Natural killer cell (primary cell): Measurements from ENCODE around the gene OR11G2. TPM values are rescaled to one million over a fixed set of nuclear protein-coding genes. Genes with fewer than 3 reads are reported as not detected.
"Not testable (repeated sequence)": the region's sequence is repeated elsewhere in the genome, so short reads cannot be mapped to it uniquely, and the experiment has no call there.

Source experiments
- ATAC-seq, 3 donors: fragments of 150-1000 bp in 2 of 3; fragments of 200-7000 bp in 1 of 3; cut with Tn5 transposase; 1 replicate in 1 of 3; 2 replicates in 2 of 3; pipeline ENCODE4 v1.10.0; 2021; ENCODE audit warnings: mild to moderate bottlenecking in 2 of 3, moderate library complexity in 2 of 3
- DNase-seq, 2 donors: peaks; one replicate each; pipeline versions ENCODE4 v3.0.0 to v3.0.0-alpha.2; 2013 to 2021; ENCODE audit warnings: mixed read lengths in 1 of 2
- H3K27ac ChIP-seq: one replicate; pipeline ENCODE4 v1.5.1; 2013; ENCODE audit warnings: mild to moderate bottlenecking, low read length
- H3K27me3 ChIP-seq: one replicate; pipeline ENCODE4 v1.6.1; 2013; ENCODE audit warnings: low read length; ENCODE audit not compliant: control insufficient read depth, insufficient read depth
- H3K36me3 ChIP-seq: one replicate; pipeline ENCODE4 v1.6.1; 2013; ENCODE audit warnings: low read length; ENCODE audit not compliant: control insufficient read depth, insufficient read depth
- H3K4me1 ChIP-seq: one replicate; pipeline ENCODE4 v1.6.1; 2013; ENCODE audit warnings: low read length; ENCODE audit not compliant: control insufficient read depth, insufficient read depth
- H3K4me3 ChIP-seq: one replicate; pipeline ENCODE4 v1.5.1; 2013; ENCODE audit warnings: low read length
- H3K9me3 ChIP-seq: one replicate; pipeline ENCODE4 v1.6.1; 2013; ENCODE audit warnings: low read length; ENCODE audit not compliant: control insufficient read depth, insufficient read depth
- H3K27ac Mint-ChIP-seq, 2 donors: one replicate each; pipeline ENCODE4 v1.8.0; 2022; ENCODE audit warnings: mild to moderate bottlenecking in 2 of 2, mixed read lengths in 2 of 2, moderate library complexity in 1 of 2
- H3K27me3 Mint-ChIP-seq, 2 donors: one replicate each; pipeline ENCODE4 v1.8.0; 2022; ENCODE audit warnings: low read depth in 2 of 2, mixed read lengths in 2 of 2
- H3K36me3 Mint-ChIP-seq: one replicate; pipeline ENCODE4 v1.8.0; 2022; ENCODE audit warnings: mixed read lengths
- H3K4me1 Mint-ChIP-seq, 2 donors: one replicate each; pipeline ENCODE4 v1.8.0; 2022; ENCODE audit warnings: mixed read lengths in 2 of 2
- H3K4me3 Mint-ChIP-seq: one replicate; pipeline ENCODE4 v1.8.0; 2022; ENCODE audit warnings: mild to moderate bottlenecking, moderate library complexity, mixed read lengths
- H3K9me3 Mint-ChIP-seq, 2 donors: one replicate each; pipeline ENCODE4 v1.8.0; 2022; ENCODE audit warnings: mixed read lengths in 2 of 2
- CTCF ChIP-seq: fragments of 200-600 bp; IDR thresholded peaks from one replicate; pipeline ENCODE4 v1.8.0; 2022; ENCODE audit warnings: antibody characterized with exemption
- WGBS: methylation state at CpG from one replicate; pipeline ENCODE4 v1.1.7; 2013; ENCODE audit warnings: missing lambda C conversion rate; ENCODE audit not compliant: insufficient coverage; 5-methylcytosine and 5-hydroxymethylcytosine counted together
- intact Hi-C: fragments of 100-400 bp; cut with micrococcal nuclease; formaldehyde crosslinking; loops from one replicate; pipeline ENCODE4 v1.14.2; 2022
- total RNA-seq, 4 donors: library from RNA; stranded (reverse); fragments of 120-200 nt in 1 of 4; gene quantifications; one replicate each; pipeline versions ENCODE4 v1.2.3 to v1.2.4, GENCODE V29; 2013 to 2022

OR11G2 gene
- total RNA-seq, 3 donors from 2014 or later (not counting 1 experiment from before 2014, with no cell fraction given), result not detected

DNA sequence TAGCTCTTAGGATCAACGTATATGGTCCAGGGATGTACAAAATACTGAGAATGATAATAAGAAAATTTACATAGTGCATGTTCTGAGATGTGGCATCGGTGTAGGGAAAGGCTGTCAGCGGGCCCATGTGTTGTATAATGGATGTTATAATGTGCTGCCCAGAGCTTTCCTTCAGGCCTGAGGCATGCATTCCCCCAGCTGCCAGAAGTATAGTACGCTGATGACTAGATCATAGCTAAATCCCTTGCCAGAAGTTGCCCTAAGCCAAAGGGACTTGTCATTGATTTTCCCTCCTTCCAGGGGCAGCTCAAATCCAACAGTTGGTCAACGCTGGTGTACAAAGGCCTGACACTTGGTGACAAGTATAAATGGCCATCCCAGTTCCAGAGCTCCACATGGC is 6.5 kb upstream of the OR11G2 start:
- WGBS, result 74% methylated on average over 5 of the region's 5 CpGs
- H3K27ac Mint-ChIP-seq, result no peak overlapping the region
- TF ChIP-seq CTCF, result no peak

GRCh38 chr14:20191396-20191795 is 700 bp downstream of the OR11G2 start:
- no peaks in the 10 kb centered on the region for H3K4me1 ChIP-seq
- no peaks in the 10 kb centered on the region for H3K36me3 ChIP-seq
- Mint-ChIP-seq H3K4me3 (no peak overlapping the region), H3K36me3 (no peaks in the 10 kb centered on the region), H3K9me3 (peaks cover 0 to 2% of the 10 kb centered on the region in 2 donors), H3K4me1 (no peaks in the 10 kb centered on the region), H3K27me3 (peaks cover 0 to 8% of the 10 kb centered on the region in 2 donors), H3K27ac (no peak overlapping the region)
- no peak for ATAC-seq
- intact Hi-C loops, result no loop called here
- H3K27me3 ChIP-seq, result no peaks in the 10 kb centered on the region
- no peak for DNase-seq
- TF ChIP-seq CTCF, result no peak
- H3K4me3 ChIP-seq, result no peak overlapping the region
- no peak overlapping the region for H3K27ac ChIP-seq
- WGBS, result 77% methylated on average over 3 of the region's 3 CpGs
- no peaks in the 10 kb centered on the region for H3K9me3 ChIP-seq

More for the DNA sequence above, 6.5 kb upstream of the OR11G2 start:
- H3K27ac ChIP-seq, result no peak overlapping the region
- intact Hi-C loops, result no loop called here
- no peak overlapping the region for H3K4me3 ChIP-seq
- Mint-ChIP-seq H3K36me3 (no peaks in the 10 kb centered on the region), H3K9me3 (peaks cover 0 to 9% of the 10 kb centered on the region in 2 donors), H3K4me3 (no peak overlapping the region), H3K4me1 (no peaks in the 10 kb centered on the region), H3K27me3 (peaks cover 0 to 9% of the 10 kb centered on the region in 2 donors)
- no peaks in the 10 kb centered on the region for H3K4me1 ChIP-seq
- ATAC-seq (no peak), DNase-seq (no peak)
- H3K27me3 ChIP-seq, result no peaks in the 10 kb centered on the region
- no peaks in the 10 kb centered on the region for H3K9me3 ChIP-seq
- no peaks in the 10 kb centered on the region for H3K36me3 ChIP-seq

DNA sequence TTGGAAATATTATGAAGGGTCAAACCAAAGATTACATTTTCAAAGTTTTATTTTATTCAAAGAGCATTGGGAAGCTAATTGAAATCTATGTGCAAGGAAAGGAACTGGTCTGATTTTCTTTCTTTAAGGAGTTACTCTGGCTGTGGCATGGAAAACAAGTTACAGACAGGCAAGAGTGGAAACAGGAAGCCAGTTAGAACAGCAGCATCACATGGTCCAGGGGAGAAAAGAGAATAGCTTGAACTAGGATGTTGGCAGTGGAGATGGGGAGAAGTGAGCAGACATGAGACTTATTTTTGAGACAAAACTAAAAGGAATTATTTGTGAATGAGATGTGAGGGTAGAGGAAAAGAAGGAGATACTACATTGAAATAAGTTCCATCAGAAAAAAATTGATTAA is 3.4 kb downstream of the OR11G2 start:
- H3K36me3 Mint-ChIP-seq, result no peaks in the 10 kb centered on the region
- ATAC-seq, result no peak
- no peak for DNase-seq
- no peaks in the 10 kb centered on the region for H3K4me1 ChIP-seq
- peaks cover 0 to 3% of the 10 kb centered on the region in 2 donors for H3K27me3 Mint-ChIP-seq
- H3K4me3 ChIP-seq, result no peak overlapping the region
- H3K27ac Mint-ChIP-seq, result no peak overlapping the region
- no peaks in the 10 kb centered on the region for H3K9me3 ChIP-seq
- no peaks in the 10 kb centered on the region for H3K27me3 ChIP-seq
- H3K4me3 Mint-ChIP-seq, result no peak overlapping the region
- no peaks in the 10 kb centered on the region for H3K4me1 Mint-ChIP-seq
- H3K36me3 ChIP-seq, result no peaks in the 10 kb centered on the region
- no peak overlapping the region for H3K27ac ChIP-seq
- no peak for TF ChIP-seq CTCF
- intact Hi-C loops, result no loop called here
- H3K9me3 Mint-ChIP-seq, result no peaks in the 10 kb centered on the region

DNA sequence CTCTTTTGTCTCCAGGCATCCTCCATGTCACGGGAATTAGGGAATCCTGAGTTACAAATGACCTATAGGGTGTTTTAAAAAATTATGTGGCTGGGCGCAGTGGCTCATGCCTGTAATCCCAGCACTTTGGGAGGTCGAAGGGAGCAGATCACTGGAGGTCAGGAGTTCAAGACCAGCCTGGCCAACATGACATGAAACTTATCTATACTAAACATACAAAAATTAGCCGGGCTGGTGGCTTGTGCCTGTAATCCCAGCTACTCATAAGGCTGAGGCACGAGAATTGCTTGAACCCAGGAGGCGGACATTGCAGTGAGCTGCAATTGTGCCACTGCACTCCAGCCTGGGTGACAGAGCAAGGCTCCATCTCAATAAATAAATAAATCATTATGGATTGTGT is 4.5 kb downstream of the OR11G2 start:
- H3K4me1 ChIP-seq, ATAC-seq, H3K27me3 Mint-ChIP-seq, H3K36me3 ChIP-seq, H3K27ac ChIP-seq, H3K4me3 ChIP-seq, DNase-seq, H3K9me3 ChIP-seq, H3K9me3 Mint-ChIP-seq, intact Hi-C loops, H3K36me3 Mint-ChIP-seq, H3K27ac Mint-ChIP-seq, H3K27me3 ChIP-seq, H3K4me1 Mint-ChIP-seq, H3K4me3 Mint-ChIP-seq: not testable (repeated sequence)
- WGBS, result 81% methylated on average over 6 of the region's 6 CpGs
